HG03196 (cell line): ENCODE results near the gene MYZAP.

Source experiments
- ATAC-seq: cut with Tn5 transposase; IDR thresholded peaks from one replicate; pipeline ENCODE4 v1.9.1; 2021; ENCODE audit not compliant: unreplicated experiment

The MYZAP gene

GRCh38 chr15:57619746-57620145, 28.0 kb downstream of the MYZAP start:
- no peak for ATAC-seq

- ATAC-seq: no peak
These were observed 33.0 kb downstream of the MYZAP start for GRCh38 chr15:57624730-57625129.

GRCh38 chr15:57625703-57626448, 34.2 kb downstream of the MYZAP start:
- no peak for ATAC-seq

GRCh38 chr15:57626713-57627440, 35.2 kb downstream of the MYZAP start:
- ATAC-seq: no peak

- ATAC-seq: no peak
These were observed 39.8 kb downstream of the MYZAP start for GRCh38 chr15:57631386-57632110.

GRCh38 chr15:57634290-57634689, 42.6 kb downstream of the MYZAP start:
- ATAC-seq: no peak

- ATAC-seq: no peak
These were observed 43.7 kb downstream of the MYZAP start for GRCh38 chr15:57635300-57635909.

- no peak for ATAC-seq
These were observed 46.1 kb downstream of the MYZAP start for GRCh38 chr15:57637846-57638245.

GRCh38 chr15:57639306-57639705, 47.6 kb downstream of the MYZAP start:
- ATAC-seq: no peak

- no peak for ATAC-seq
These were observed 49.4 kb downstream of the MYZAP start for GRCh38 chr15:57640930-57641682.

- ATAC-seq: no peak
These were observed 52.1 kb downstream of the MYZAP start for GRCh38 chr15:57643826-57644225.

GRCh38 chr15:57646087-57646486, 54.4 kb downstream of the MYZAP start:
- ATAC-seq: no peak

GRCh38 chr15:57647071-57647790, 55.5 kb downstream of the MYZAP start:
- no peak for ATAC-seq

GRCh38 chr15:57647791-57648130, 56.1 kb downstream of the MYZAP start:
- ATAC-seq: no peak

GRCh38 chr15:57649138-57649537, 57.4 kb downstream of the MYZAP start:
- no peak for ATAC-seq

- ATAC-seq: no peak
These were observed 59.7 kb downstream of the MYZAP start for GRCh38 chr15:57651445-57651844.

- no peak for ATAC-seq
These were observed 60.8 kb downstream of the MYZAP start for GRCh38 chr15:57652481-57652880.

- ATAC-seq: no peak
These were observed 62.6 kb downstream of the MYZAP start for GRCh38 chr15:57654153-57654852.

- ATAC-seq: no peak
These were observed 63.3 kb downstream of the MYZAP start for GRCh38 chr15:57655053-57655452.

- ATAC-seq: no peak
These were observed 64.1 kb downstream of the MYZAP start for GRCh38 chr15:57655809-57656208.
